HFFc6 (cell line): ENCODE data around the gene ZNFX1. TPM values are rescaled to one million over a fixed set of nuclear protein-coding genes. Genes with fewer than 3 reads are reported as not detected.

ENCODE experiments used
- DNase-seq: peaks from one replicate; pipeline ENCODE4 v3.0.0-alpha.2; 2018
- H3K27ac Mint-ChIP-seq: 2 replicates; pipeline ENCODE4 v1.8.0; 2020; ENCODE audit warnings: mild to moderate bottlenecking, mixed read lengths
- H3K27me3 Mint-ChIP-seq: 2 replicates; pipeline ENCODE4 v1.8.0; 2021; ENCODE audit warnings: mild to moderate bottlenecking, moderate library complexity, mixed read lengths; ENCODE audit not compliant: insufficient read depth
- H3K36me3 Mint-ChIP-seq: 2 replicates; pipeline ENCODE4 v1.8.0; 2021; ENCODE audit warnings: low read depth, mixed read lengths
- H3K4me1 Mint-ChIP-seq: 2 replicates; pipeline ENCODE4 v1.8.0; 2020; ENCODE audit warnings: low read depth, mixed read lengths
- H3K4me3 Mint-ChIP-seq: 2 replicates; pipeline ENCODE4 v1.8.0; 2020; ENCODE audit warnings: mild to moderate bottlenecking, moderate library complexity, mixed read lengths
- H3K9me3 Mint-ChIP-seq: 2 replicates; pipeline ENCODE4 v1.8.0; 2020; ENCODE audit warnings: mild to moderate bottlenecking, mixed read lengths
- CTCF ChIP-seq: fragments of 200-600 bp; sonication (generic); IDR thresholded peaks from 2 replicates; pipeline ENCODE4 v1.5.0; 2021; ENCODE audit warnings: antibody characterized with exemption, mild to moderate bottlenecking
- total RNA-seq, 6 experiments: library from RNA; stranded (reverse); fragmentation: NEBNext Ultra II Directional; extraction: Animal tissue kit (Norgen Biotek cat#: 25700); gene quantifications; 2 replicates in 1 of 6; 3 replicates in 5 of 6; pipeline ENCODE4 v1.2.3, GENCODE V29; 2021

ZNFX1 gene
- total RNA-seq, 6 experiments from 2014 or later = 36.1 to 41.0 (median 38.7) TPM

GRCh38 chr20:49291200-49291599 lies 13.3 kb upstream of the ZNFX1 start:
- H3K4me1 Mint-ChIP-seq = peaks cover 43% of the 10 kb centered on the region
- H3K36me3 Mint-ChIP-seq = peaks cover 60% of the 10 kb centered on the region
- H3K27me3 Mint-ChIP-seq = peaks cover 27% of the 10 kb centered on the region

GRCh38 chr20:49290608-49291191 lies 12.8 kb upstream of the ZNFX1 start:
- peaks cover 18% of the 10 kb centered on the region for H3K9me3 Mint-ChIP-seq
- peaks cover 65% of the 10 kb centered on the region for H3K36me3 Mint-ChIP-seq
- peaks cover 48% of the 10 kb centered on the region for H3K4me1 Mint-ChIP-seq
- peaks cover 32% of the 10 kb centered on the region for H3K27me3 Mint-ChIP-seq
- no peak for DNase-seq
- no peak for TF ChIP-seq CTCF
- H3K27ac Mint-ChIP-seq = peak overlapping the region; percentile 83
- H3K4me3 Mint-ChIP-seq = 0 out of 2 replicates have a peak overlapping the region, but pooled peaks have one; percentile 40

More at GRCh38 chr20:49291200-49291599, 13.3 kb upstream of the ZNFX1 start:
- Mint-ChIP-seq H3K4me3 (peak overlapping the region; percentile 40; the same call in 1 of the 2 replicates), H3K27ac (peak overlapping the region; percentile 83), H3K9me3 (peaks cover 13% of the 10 kb centered on the region)
- no peak for DNase-seq
- no peak for TF ChIP-seq CTCF

GRCh38 chr20:49288784-49289696 lies 11.2 kb upstream of the ZNFX1 start:
- no peak for TF ChIP-seq CTCF
- H3K27ac Mint-ChIP-seq = peak overlapping the region; percentile 82
- H3K4me1 Mint-ChIP-seq = peaks cover 65% of the 10 kb centered on the region

GRCh38 chr20:49288250-49288751 lies 10.4 kb upstream of the ZNFX1 start:
- Mint-ChIP-seq H3K4me3 (peak overlapping the region; percentile 100; the same call in 1 of the 2 replicates), H3K9me3 (peaks cover 39% of the 10 kb centered on the region), H3K4me1 (peaks cover 72% of the 10 kb centered on the region), H3K27ac (peak overlapping the region; percentile 82), H3K36me3 (peaks cover 83% of the 10 kb centered on the region), H3K27me3 (peaks cover 38% of the 10 kb centered on the region)
- no peak for DNase-seq
- no peak for TF ChIP-seq CTCF

More at GRCh38 chr20:49288784-49289696, 11.2 kb upstream of the ZNFX1 start:
- Mint-ChIP-seq H3K27me3 (peaks cover 36% of the 10 kb centered on the region), H3K9me3 (peaks cover 32% of the 10 kb centered on the region), H3K36me3 (peaks cover 77% of the 10 kb centered on the region), H3K4me3 (peak overlapping the region; percentile 29; the same call in 1 of the 2 replicates)
- DNase-seq = no peak

- no peak for TF ChIP-seq CTCF
- Mint-ChIP-seq H3K36me3 (peaks cover 85% of the 10 kb centered on the region), H3K27ac (peak overlapping the region; percentile 82), H3K9me3 (peaks cover 45% of the 10 kb centered on the region), H3K27me3 (peaks cover 44% of the 10 kb centered on the region), H3K4me1 (peaks cover 78% of the 10 kb centered on the region), H3K4me3 (peak overlapping the region; percentile 100)
- peak; percentile 55 for DNase-seq
These were observed 9.8 kb upstream of the ZNFX1 start for GRCh38 chr20:49287555-49288249.
